Heart left ventricle (tissue), 16 donors: ENCODE data around the gene OR51E1. TPM values are rescaled to one million over a fixed set of nuclear protein-coding genes. Genes with fewer than 3 reads are reported as not detected.

Experiments used
- ATAC-seq, 4 donors: fragments of 200-7000 bp; cut with Tn5 transposase; one replicate each; pipeline ENCODE4 v1.9.1; 2020 to 2022; ENCODE audit warnings: moderate library complexity in 4 of 4, mild to moderate bottlenecking in 3 of 4, moderate number of reproducible peaks in 1 of 4
- DNase-seq, 5 donors: peaks; one replicate each; pipeline ENCODE4 v3.0.0-alpha.2; 2020
- H3K27ac ChIP-seq, 12 donors: fragments of 200-600 bp; sonication (generic) in 4 of 12; one replicate each; pipeline versions ENCODE4 v1.5.0 to v1.8.0; 2016 to 2022; ENCODE audit warnings: mild to moderate bottlenecking in 2 of 12
- H3K27me3 ChIP-seq, 9 donors: fragments of 200-600 bp; sonication (generic) in 2 of 9; one replicate each; pipeline versions ENCODE4 v1.5.1 to v1.8.0; 2016 to 2022; ENCODE audit warnings: mild to moderate bottlenecking in 3 of 9
- H3K36me3 ChIP-seq, 9 donors: fragments of 200-600 bp; sonication (generic) in 2 of 9; one replicate each; pipeline versions ENCODE4 v1.5.0 to v1.8.0; 2018 to 2022; ENCODE audit warnings: mild to moderate bottlenecking in 2 of 9
- H3K4me1 ChIP-seq, 12 donors: fragments of 200-600 bp; sonication (generic) in 4 of 12; one replicate each; pipeline versions ENCODE4 v1.5.0 to v1.8.0; 2016 to 2022; ENCODE audit warnings: mild to moderate bottlenecking in 3 of 12
- H3K4me3 ChIP-seq, 12 donors: fragments of 200-600 bp; sonication (generic) in 4 of 12; one replicate each; pipeline versions ENCODE4 v1.5.0 to v1.8.0; 2017 to 2022; ENCODE audit warnings: mild to moderate bottlenecking in 9 of 12, moderate library complexity in 4 of 12
- H3K9me3 ChIP-seq, 12 donors: fragments of 200-600 bp; sonication (generic) in 4 of 12; one replicate each; pipeline versions ENCODE4 v1.5.0 to v1.8.0; 2016 to 2022; ENCODE audit warnings: mild to moderate bottlenecking in 1 of 12
- POLR2A ChIP-seq, 2 donors: fragments of 450-650 bp; IDR thresholded peaks; one replicate each; pipeline ENCODE4 v1.6.1; 2017; ENCODE audit warnings: antibody characterized with exemption in 2 of 2, mild to moderate bottlenecking in 2 of 2, moderate library complexity in 2 of 2
- WGBS, 4 donors: extraction: QIAGEN DNeasy Blood & Tissue Kit in 2 of 4; methylation state at CpG; one replicate each; pipeline versions ENCODE4 v1.1.5 to v1.1.7; 2013 to 2018; 5-methylcytosine and 5-hydroxymethylcytosine counted together
- intact Hi-C, 10 donors: fragments of 100-400 bp; cut with DNase I; formaldehyde crosslinking; loops; one replicate each; pipeline versions ENCODE4 v1.11.1 to v1.14.2; 2022
- polyA plus RNA-seq, 2 donors: library from polyadenylated mRNA; stranded (reverse); fragments of 200-250 nt; gene quantifications; one replicate each; pipeline ENCODE4 v1.2.3, GENCODE V29; 2013
- total RNA-seq, 9 donors: library from RNA; depleted of rRNA in 2 of 9; stranded (reverse); fragments of >200 nt in 2 of 9; fragmentation: NEBNext Ultra II Directional in 3 of 9; extraction: Animal tissue kit (Norgen Biotek cat#: 25700) in 3 of 9; gene quantifications; one replicate each; pipeline versions ENCODE4 v1.1.0 to v1.2.4, GENCODE V29; 2016 to 2023
- TF ChIP-seq, protein P1 (sequence below), 12 donors: fragments of 200-600 bp; sonication (generic) in 4 of 12; IDR thresholded peaks; one replicate each; pipeline versions ENCODE4 v1.5.0 to v1.8.0; 2018 to 2022; ENCODE audit warnings: antibody characterized with exemption in 12 of 12, mild to moderate bottlenecking in 5 of 12
- donor health status: ischemic (EF 13 %, LVEDD 7.1; RV severe dilation, severe dysfunction).
- donor health status: healthy with polysubstance abuse.
- donor health status: DM: no; HTN: yes; CAD: no.
- donor health status: DM: no; HTN: no; CAD: no.
- donor health status: ischemic (EF 25% LVEDD 6.9; RV normal size, moderate dysfunction).
- donor health status: ischemic (EF 25% LVEDD 5.7; RV mildly dilated, moderate dysfunction).
- donor health status: healthy.
- donor health status: DM: yes; HTN: yes; CAD: no.
- donor health status: ischemic (EF 35%, LVEDD 5.7; RV mildly dilated, moderate dysfunction).
- donor health status: nonischemic (EF 11% LVEDD 7.7; RV severe dilation, severe dysfunction).
- donor health status: DM: yes; HTN: yes; CAD: no.
- donor health status: PGD.
- donor health status: ischemic (EF 29% LVEDD 5.4; RV normal size, mild dysfunction).
- donor health status: nonischemic (EF 23%, LVEDD 6.1; RV moderate dilation, normal function).

OR51E1 gene
- total and polyA plus RNA-seq, 11 donors = 0.69 to 4.3 (median 2.1) TPM

DNA sequence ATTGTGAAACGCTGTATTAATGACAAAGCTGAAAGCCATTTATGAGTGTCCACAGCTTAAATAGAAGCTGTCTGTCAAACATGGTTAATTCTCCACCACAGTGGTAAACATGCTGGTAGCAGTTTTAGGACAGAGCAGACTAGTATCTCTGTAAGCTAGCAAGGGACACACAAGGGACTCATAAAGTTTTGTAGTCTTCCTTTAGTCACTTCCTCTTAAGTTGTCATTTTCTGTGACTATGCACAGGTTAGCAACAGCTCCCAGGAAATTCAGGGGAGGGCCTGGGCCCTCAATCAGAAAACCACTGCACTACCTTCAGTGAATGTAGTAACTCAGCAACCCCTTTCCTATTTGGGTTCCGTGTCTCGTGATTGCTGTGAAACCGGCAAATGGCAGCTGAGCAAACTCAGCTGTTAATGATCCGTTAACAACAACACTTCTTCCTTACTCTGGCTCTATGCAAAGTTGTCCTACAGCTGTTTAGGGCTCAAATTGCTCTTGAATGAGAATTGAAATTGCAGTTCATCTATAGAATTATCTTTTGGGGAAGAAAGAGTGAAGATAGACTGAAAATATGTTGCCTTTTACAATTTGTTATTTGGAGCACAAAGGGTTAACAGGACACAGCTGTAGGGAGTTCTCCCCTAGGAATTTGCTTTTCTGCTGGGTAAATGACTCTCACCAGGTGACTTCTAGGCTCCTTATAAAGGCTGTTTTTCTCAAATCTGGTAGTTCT, 60.4 kb downstream of the OR51E1 start, which contains the start of gene MMP26:
Gene MMP26, plus strand, starts transcription at position 731 of the 736 bp plus-strand sequence.
- DNase-seq (no peak), ATAC-seq (no peak)
- Histone ChIP-seq H3K27ac (peak within 1 kb of the TSS in 1 of 12 donors; percentile 28), H3K9me3 (no peaks in the 10 kb centered on the region), H3K27me3 (no peaks in the 10 kb centered on the region), H3K4me1 (peaks cover 0 to 7% (median 0%) of the 10 kb centered on the region in 12 donors), H3K36me3 (no peaks in the 10 kb centered on the region), H3K4me3 (no peak within 1 kb of the TSS)
- TF ChIP-seq, protein P1, sequence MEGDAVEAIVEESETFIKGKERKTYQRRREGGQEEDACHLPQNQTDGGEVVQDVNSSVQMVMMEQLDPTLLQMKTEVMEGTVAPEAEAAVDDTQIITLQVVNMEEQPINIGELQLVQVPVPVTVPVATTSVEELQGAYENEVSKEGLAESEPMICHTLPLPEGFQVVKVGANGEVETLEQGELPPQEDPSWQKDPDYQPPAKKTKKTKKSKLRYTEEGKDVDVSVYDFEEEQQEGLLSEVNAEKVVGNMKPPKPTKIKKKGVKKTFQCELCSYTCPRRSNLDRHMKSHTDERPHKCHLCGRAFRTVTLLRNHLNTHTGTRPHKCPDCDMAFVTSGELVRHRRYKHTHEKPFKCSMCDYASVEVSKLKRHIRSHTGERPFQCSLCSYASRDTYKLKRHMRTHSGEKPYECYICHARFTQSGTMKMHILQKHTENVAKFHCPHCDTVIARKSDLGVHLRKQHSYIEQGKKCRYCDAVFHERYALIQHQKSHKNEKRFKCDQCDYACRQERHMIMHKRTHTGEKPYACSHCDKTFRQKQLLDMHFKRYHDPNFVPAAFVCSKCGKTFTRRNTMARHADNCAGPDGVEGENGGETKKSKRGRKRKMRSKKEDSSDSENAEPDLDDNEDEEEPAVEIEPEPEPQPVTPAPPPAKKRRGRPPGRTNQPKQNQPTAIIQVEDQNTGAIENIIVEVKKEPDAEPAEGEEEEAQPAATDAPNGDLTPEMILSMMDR (IDR thresholded peaks at IDR 0.05) = no peak
- no peak for TF ChIP-seq POLR2A (IDR thresholded peaks at IDR 0.05)
- WGBS, 4 donors = 31 to 46% (median 44%) methylated on average over 5 of the region's 5 CpGs
- intact Hi-C loops = loop anchor here in 1 of 10 donors (5.0 kb wide), 1 partner anchor 57 kb away; no protein-coding TSS in a partner anchor

DNA sequence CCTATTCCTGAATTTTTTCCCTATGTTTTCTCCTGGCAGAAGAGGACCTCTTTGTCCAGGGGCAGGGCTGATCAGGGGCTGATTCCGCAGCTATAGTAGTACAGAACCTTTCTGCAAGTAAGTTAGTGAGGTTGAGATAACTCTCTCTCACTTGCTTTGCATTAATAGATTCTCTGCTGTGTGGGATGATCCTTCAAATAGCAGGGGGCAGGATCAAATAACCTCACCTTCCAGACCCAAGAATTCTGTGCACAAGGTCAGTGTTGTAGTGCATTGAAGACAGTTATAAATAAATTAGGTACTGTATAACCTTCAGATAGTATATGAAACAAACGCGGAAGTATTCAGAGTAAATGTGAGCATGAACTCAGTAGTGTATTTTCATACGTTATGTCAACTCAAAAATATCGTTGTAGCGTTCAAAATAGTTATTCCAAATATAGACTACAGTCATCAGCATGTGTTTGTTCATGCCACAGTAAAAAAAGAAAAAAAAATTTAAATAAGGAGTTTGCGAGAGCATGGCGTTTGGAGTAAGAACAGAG, 61.1 kb downstream of the OR51E1 start:
- WGBS, 4 donors = 61 to 74% (median 68%) methylated on average over 8 of the region's 8 CpGs
- intact Hi-C loops = loop anchor here in 1 of 10 donors (5.0 kb wide), 1 partner anchor 58 kb away; no protein-coding TSS in a partner anchor
- no peak overlapping the region for H3K27ac ChIP-seq
- H3K4me1 ChIP-seq = peaks cover 0 to 7% (median 0%) of the 10 kb centered on the region in 12 donors
- ATAC-seq = no peak
- no peaks in the 10 kb centered on the region for H3K27me3 ChIP-seq
- no peak for DNase-seq
- H3K4me3 ChIP-seq = no peak overlapping the region
- no peaks in the 10 kb centered on the region for H3K9me3 ChIP-seq
- H3K36me3 ChIP-seq = no peaks in the 10 kb centered on the region
- TF ChIP-seq POLR2A (IDR thresholded peaks at IDR 0.05) = no peak
- TF ChIP-seq, protein P1 (IDR thresholded peaks at IDR 0.05) = no peak

Other genes starting within 250 kb of the OR51E1 start
- gene OR52K2, start 194.7 kb upstream of the OR51E1 start, total RNA-seq = not detected
- not detected for gene OR52K2, start 194.7 kb upstream of the OR51E1 start, polyA plus RNA-seq
- gene OR52K1, start 161.3 kb upstream of the OR51E1 start, total RNA-seq = under 1 TPM in 2 of 9 donors, not detected in 7; 0.05 TPM
- not detected for gene OR52K1, start 161.3 kb upstream of the OR51E1 start, polyA plus RNA-seq
- gene OR52M1, start 98.8 kb upstream of the OR51E1 start, total RNA-seq = not detected
- not detected for gene OR52M1, start 98.8 kb upstream of the OR51E1 start, polyA plus RNA-seq
- not detected for gene OR52I2, start 62.2 kb upstream of the OR51E1 start, total RNA-seq
- gene OR52I2, start 62.2 kb upstream of the OR51E1 start, polyA plus RNA-seq = not detected
- not detected for gene OR52I1, start 49.9 kb upstream of the OR51E1 start, total RNA-seq
- not detected for gene OR52I1, start 49.9 kb upstream of the OR51E1 start, polyA plus RNA-seq
- gene TRIM68, start 35.8 kb upstream of the OR51E1 start, total RNA-seq = 10 to 100 TPM in 5 of 9 donors, 1 to 10 TPM in 4; 7.5 to 14.1 (median 10.2) TPM
- 1 to 10 TPM; 3.8 to 8.3 TPM for gene TRIM68, start 35.8 kb upstream of the OR51E1 start, polyA plus RNA-seq
- gene OR51D1, start 6.5 kb upstream of the OR51E1 start, total RNA-seq = not detected
- gene OR51D1, start 6.5 kb upstream of the OR51E1 start, polyA plus RNA-seq = not detected
- gene OR51E2, start 53.9 kb downstream of the OR51E1 start, total RNA-seq = under 1 TPM in 5 of 9 donors, not detected in 4; 0.10 to 0.50 (median 0.30) TPM
- gene OR51E2, start 53.9 kb downstream of the OR51E1 start, polyA plus RNA-seq = under 1 TPM; 0.08 to 0.11 TPM
- not detected for gene MMP26, start 60.8 kb downstream of the OR51E1 start, total RNA-seq
- gene MMP26, start 60.8 kb downstream of the OR51E1 start, polyA plus RNA-seq = not detected
- gene OR51F1, start 126.0 kb downstream of the OR51E1 start, total RNA-seq = not detected
- not detected for gene OR51F1, start 126.0 kb downstream of the OR51E1 start, polyA plus RNA-seq
- not detected for gene OR52R1, start 160.4 kb downstream of the OR51E1 start, total RNA-seq
- gene OR52R1, start 160.4 kb downstream of the OR51E1 start, polyA plus RNA-seq = not detected
- gene OR51F2, start 177.3 kb downstream of the OR51E1 start, total RNA-seq = not detected
- not detected for gene OR51F2, start 177.3 kb downstream of the OR51E1 start, polyA plus RNA-seq
- gene OR51S1, start 205.2 kb downstream of the OR51E1 start, total RNA-seq = not detected
- not detected for gene OR51S1, start 205.2 kb downstream of the OR51E1 start, polyA plus RNA-seq
- not detected for gene OR51T1, start 237.9 kb downstream of the OR51E1 start, total RNA-seq
- not detected for gene OR51T1, start 237.9 kb downstream of the OR51E1 start, polyA plus RNA-seq